Measurements from ENCODE around the gene DHTKD1. TPM values are rescaled to one million over a fixed set of nuclear protein-coding genes. Genes with fewer than 3 reads are reported as not detected.

DHTKD1 gene
- total and polyA plus RNA-seq, 10 of the 15 experiments (the other 5 are each of a cell fraction or from before 2014, with no cell fraction given), result 11.3 to 35.0 (median 26.9) TPM

DNA sequence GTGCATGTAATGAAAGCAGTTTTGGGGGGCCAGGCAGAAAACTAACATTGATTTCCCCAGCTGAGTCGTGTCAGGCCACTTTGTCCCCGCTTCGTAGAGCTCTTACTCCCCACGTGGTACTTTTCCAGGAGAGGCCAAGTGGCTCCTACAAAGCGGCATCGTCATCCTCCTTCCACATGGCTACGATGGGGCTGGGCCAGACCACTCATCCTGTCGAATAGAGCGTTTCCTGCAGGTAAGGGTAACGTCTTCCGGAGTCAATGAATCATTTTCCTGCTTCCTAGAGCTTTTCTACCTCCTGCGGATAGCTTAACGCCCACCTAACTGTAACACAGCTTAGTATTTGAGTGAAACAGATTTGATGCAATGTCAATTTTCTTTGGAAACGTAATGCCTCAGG lies 39.0 kb downstream of the DHTKD1 start:
- no peak for ATAC-seq
- no peak overlapping the region for H2AFZ ChIP-seq (ENCODE audit: control insufficient read depth, low read depth, low read length)
- WGBS (ENCODE audit: insufficient coverage, insufficient replicate concordance, low lambda C conversion rate, missing lambda C conversion rate), result 94% methylated on average over 14 of the region's 14 CpGs
- no peaks in the 10 kb centered on the region for H3K79me2 ChIP-seq (ENCODE audit: control insufficient read depth, insufficient read depth, low read length)
- H3K27me3 ChIP-seq (replicated peaks in 1 of 2; ENCODE audit: control insufficient read depth in 2 of 2, insufficient read depth in 2 of 2, low read length in 1 of 2), result no peaks in the 10 kb centered on the region
- no peaks in the 10 kb centered on the region for H4K20me1 ChIP-seq (ENCODE audit: control insufficient read depth, insufficient read depth)
- BruUV-seq (replicated peaks), result no TSS peak
- no peak for FAIRE-seq
- no peak overlapping the region for H3K27ac ChIP-seq (ENCODE audit: control insufficient read depth, insufficient read depth)
- intact Hi-C loops (cut with micrococcal nuclease; ENCODE audit: unreplicated experiment), result no loop called here
- no peak for DNase-seq (ENCODE audit: low read depth, low spot score)
- no peak overlapping the region for H3K4me2 ChIP-seq (ENCODE audit: control insufficient read depth, insufficient read depth)
- no peaks in the 10 kb centered on the region; the same call in 2 of the 3 replicates for H3K9me3 ChIP-seq (replicated peaks; ENCODE audit: control insufficient read depth, insufficient read depth, low read length)
- H3K9ac ChIP-seq (ENCODE audit: control insufficient read depth, insufficient read depth, low read length), result no peak overlapping the region
- POLR2A ChIA-PET, result no interaction called here
- peaks cover 8 to 21% of the 10 kb centered on the region in 2 experiments; a peak in 3 of 4 replicates for H3K36me3 ChIP-seq (ENCODE audit: control insufficient read depth in 2 of 2, insufficient read depth in 2 of 2, low read length in 1 of 2)
- CTCF ChIA-PET, result no interaction called here
- H3K4me1 ChIP-seq (ENCODE audit: control insufficient read depth, insufficient read depth, low read length), result peaks cover 6% of the 10 kb centered on the region; the same call in 1 of the 2 replicates
- H3K4me3 ChIP-seq, result no peak overlapping the region
- RAD21 ChIA-PET (ENCODE audit: unreplicated experiment), result interaction anchor here (0.6 kb wide), 1 partner anchor 249 kb away, joined by 3 read pairs; no protein-coding TSS in a partner anchor
- in situ Hi-C loops (cut with MboI), result no loop called here
- SMC1A ChIA-PET (ENCODE audit: uncharacterized antibody, unreplicated experiment), result interaction anchor here (0.9 kb wide), 1 partner anchor 12 kb away, joined by 3 read pairs; no protein-coding TSS in a partner anchor
- TF ChIP-seq, protein P1, sequence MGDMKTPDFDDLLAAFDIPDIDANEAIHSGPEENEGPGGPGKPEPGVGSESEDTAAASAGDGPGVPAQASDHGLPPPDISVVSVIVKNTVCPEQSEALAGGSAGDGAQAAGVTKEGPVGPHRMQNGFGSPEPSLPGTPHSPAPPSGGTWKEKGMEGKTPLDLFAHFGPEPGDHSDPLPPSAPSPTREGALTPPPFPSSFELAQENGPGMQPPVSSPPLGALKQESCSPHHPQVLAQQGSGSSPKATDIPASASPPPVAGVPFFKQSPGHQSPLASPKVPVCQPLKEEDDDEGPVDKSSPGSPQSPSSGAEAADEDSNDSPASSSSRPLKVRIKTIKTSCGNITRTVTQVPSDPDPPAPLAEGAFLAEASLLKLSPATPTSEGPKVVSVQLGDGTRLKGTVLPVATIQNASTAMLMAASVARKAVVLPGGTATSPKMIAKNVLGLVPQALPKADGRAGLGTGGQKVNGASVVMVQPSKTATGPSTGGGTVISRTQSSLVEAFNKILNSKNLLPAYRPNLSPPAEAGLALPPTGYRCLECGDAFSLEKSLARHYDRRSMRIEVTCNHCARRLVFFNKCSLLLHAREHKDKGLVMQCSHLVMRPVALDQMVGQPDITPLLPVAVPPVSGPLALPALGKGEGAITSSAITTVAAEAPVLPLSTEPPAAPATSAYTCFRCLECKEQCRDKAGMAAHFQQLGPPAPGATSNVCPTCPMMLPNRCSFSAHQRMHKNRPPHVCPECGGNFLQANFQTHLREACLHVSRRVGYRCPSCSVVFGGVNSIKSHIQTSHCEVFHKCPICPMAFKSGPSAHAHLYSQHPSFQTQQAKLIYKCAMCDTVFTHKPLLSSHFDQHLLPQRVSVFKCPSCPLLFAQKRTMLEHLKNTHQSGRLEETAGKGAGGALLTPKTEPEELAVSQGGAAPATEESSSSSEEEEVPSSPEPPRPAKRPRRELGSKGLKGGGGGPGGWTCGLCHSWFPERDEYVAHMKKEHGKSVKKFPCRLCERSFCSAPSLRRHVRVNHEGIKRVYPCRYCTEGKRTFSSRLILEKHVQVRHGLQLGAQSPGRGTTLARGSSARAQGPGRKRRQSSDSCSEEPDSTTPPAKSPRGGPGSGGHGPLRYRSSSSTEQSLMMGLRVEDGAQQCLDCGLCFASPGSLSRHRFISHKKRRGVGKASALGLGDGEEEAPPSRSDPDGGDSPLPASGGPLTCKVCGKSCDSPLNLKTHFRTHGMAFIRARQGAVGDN (IDR thresholded peaks at IDR 0.05), result no peak
- TF ChIP-seq MXI1 (IDR thresholded peaks at IDR 0.05; ENCODE audit: low read depth, low read length) (no peak), CREM (IDR thresholded peaks at IDR 0.05; ENCODE audit: low read depth) (no peak), RB1 (IDR thresholded peaks at IDR 0.05; ENCODE audit: borderline replicate concordance) (no peak), SMARCA5 (IDR thresholded peaks at IDR 0.05) (no peak), RELA (IDR thresholded peaks at IDR 0.05; ENCODE audit: borderline replicate concordance, partially characterized antibody) (no peak), ZNF622 (IDR thresholded peaks at IDR 0.05) (no peak), POU2F2 (IDR thresholded peaks at IDR 0.05; ENCODE audit: borderline replicate concordance, low read depth, low read length) (no peak), CEBPB (IDR thresholded peaks at IDR 0.05; ENCODE audit: borderline replicate concordance in 1 of 2, low read depth in 2 of 2, low read length in 2 of 2) (no peak), MEF2B (IDR thresholded peaks at IDR 0.05; ENCODE audit: partially characterized antibody, poor library complexity, severe bottlenecking) (no peak), GABPA (IDR thresholded peaks at IDR 0.05; ENCODE audit: low read depth) (no peak), NBN (IDR thresholded peaks at IDR 0.05) (no peak), REST (IDR thresholded peaks at IDR 0.05; ENCODE audit: low read depth, low read length) (no peak), CBX3 (IDR thresholded peaks at IDR 0.05; ENCODE audit: borderline replicate concordance, low read depth) (no peak), TCF12 (IDR thresholded peaks at IDR 0.05; ENCODE audit: low read depth, low read length) (no peak), POLR2AphosphoS5 (IDR thresholded peaks at IDR 0.05; ENCODE audit: low read length) (no peak), NFYB (IDR thresholded peaks at IDR 0.05; ENCODE audit: insufficient read depth, low read depth, low read length) (no peak), MYC (IDR thresholded peaks at IDR 0.05; ENCODE audit: insufficient read depth, insufficient read length, insufficient replicate concordance, low read length, severe bottlenecking) (no peak), SPI1 (IDR thresholded peaks at IDR 0.05; ENCODE audit: borderline replicate concordance, insufficient read depth, low read depth, low read length) (no peak)
